ENCODE results near the gene GOT2.

DNA sequence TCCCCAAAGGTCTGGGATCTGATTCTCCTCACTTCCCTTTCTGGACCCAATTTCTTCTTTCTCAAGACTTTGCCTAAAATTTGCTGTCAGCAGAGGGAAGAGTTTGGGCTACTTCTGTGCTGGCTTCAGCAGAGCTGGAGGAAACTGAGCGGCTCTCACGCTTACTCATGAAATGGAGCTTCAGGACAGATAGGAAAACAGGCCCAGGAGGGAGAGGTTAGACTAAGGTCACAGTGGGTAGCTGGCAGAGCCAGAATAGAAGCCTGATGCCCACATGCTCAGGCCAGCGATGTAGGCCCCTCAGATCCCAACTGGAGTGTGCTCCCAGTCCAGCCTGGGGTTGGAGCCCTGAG, 50.1 kb downstream of the GOT2 start:
- TF ChIP-seq, protein P1, sequence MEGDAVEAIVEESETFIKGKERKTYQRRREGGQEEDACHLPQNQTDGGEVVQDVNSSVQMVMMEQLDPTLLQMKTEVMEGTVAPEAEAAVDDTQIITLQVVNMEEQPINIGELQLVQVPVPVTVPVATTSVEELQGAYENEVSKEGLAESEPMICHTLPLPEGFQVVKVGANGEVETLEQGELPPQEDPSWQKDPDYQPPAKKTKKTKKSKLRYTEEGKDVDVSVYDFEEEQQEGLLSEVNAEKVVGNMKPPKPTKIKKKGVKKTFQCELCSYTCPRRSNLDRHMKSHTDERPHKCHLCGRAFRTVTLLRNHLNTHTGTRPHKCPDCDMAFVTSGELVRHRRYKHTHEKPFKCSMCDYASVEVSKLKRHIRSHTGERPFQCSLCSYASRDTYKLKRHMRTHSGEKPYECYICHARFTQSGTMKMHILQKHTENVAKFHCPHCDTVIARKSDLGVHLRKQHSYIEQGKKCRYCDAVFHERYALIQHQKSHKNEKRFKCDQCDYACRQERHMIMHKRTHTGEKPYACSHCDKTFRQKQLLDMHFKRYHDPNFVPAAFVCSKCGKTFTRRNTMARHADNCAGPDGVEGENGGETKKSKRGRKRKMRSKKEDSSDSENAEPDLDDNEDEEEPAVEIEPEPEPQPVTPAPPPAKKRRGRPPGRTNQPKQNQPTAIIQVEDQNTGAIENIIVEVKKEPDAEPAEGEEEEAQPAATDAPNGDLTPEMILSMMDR (IDR thresholded peaks at IDR 0.05), result no peak
- TF ChIP-seq EZH2 (IDR thresholded peaks at IDR 0.05; ENCODE audit: borderline replicate concordance, insufficient read depth, low read depth, low read length, poor library complexity, severe bottlenecking), result no peak
